Right atrium auricular region (tissue), 2 donors: Measurements from ENCODE around the gene MYBPC2. TPM values are rescaled to one million over a fixed set of nuclear protein-coding genes. Genes with fewer than 3 reads are reported as not detected.

ENCODE experiments used
- DNase-seq: peaks from one replicate; pipeline ENCODE4 v3.0.0-alpha.2; 2019; ENCODE audit warnings: low spot score
- H3K27ac ChIP-seq, 2 donors: fragments of 200-600 bp; sonication (generic); 1 replicate in 1 of 2; 2 replicates in 1 of 2; pipeline ENCODE4 v1.5.1; 2016 to 2019
- H3K27me3 ChIP-seq, 2 donors: fragments of 200-600 bp; sonication (generic); one replicate each; pipeline versions ENCODE4 v1.5.1 to v1.6.0; 2017 to 2019
- H3K36me3 ChIP-seq: fragments of 200-600 bp; sonication (generic); one replicate; pipeline ENCODE4 v1.5.1; 2016
- H3K4me1 ChIP-seq, 2 donors: fragments of 200-600 bp; sonication (generic); one replicate each; pipeline versions ENCODE4 v1.5.1 to v1.6.0; 2017 to 2019
- H3K4me3 ChIP-seq, 2 donors: fragments of 200-600 bp; sonication (generic); 1 replicate in 1 of 2; 2 replicates in 1 of 2; pipeline ENCODE4 v1.5.1; 2017 to 2019; ENCODE audit warnings: mild to moderate bottlenecking in 1 of 2, moderate library complexity in 1 of 2
- H3K9me3 ChIP-seq, 2 donors: fragments of 200-600 bp; sonication (generic); one replicate each; pipeline ENCODE4 v1.5.1; 2019
- total RNA-seq, 2 donors: library from RNA; depleted of rRNA; stranded (reverse); fragments of >200 nt; gene quantifications; one replicate each; pipeline ENCODE4 v1.1.0, GENCODE V29; 2016
- TF ChIP-seq, protein P1 (sequence below), 2 donors: fragments of 200-600 bp; sonication (generic); IDR thresholded peaks; one replicate each; pipeline ENCODE4 v1.5.1; 2019; ENCODE audit warnings: antibody characterized with exemption in 2 of 2

MYBPC2 gene
- total RNA-seq, 2 donors from 2014 or later = not detected

DNA sequence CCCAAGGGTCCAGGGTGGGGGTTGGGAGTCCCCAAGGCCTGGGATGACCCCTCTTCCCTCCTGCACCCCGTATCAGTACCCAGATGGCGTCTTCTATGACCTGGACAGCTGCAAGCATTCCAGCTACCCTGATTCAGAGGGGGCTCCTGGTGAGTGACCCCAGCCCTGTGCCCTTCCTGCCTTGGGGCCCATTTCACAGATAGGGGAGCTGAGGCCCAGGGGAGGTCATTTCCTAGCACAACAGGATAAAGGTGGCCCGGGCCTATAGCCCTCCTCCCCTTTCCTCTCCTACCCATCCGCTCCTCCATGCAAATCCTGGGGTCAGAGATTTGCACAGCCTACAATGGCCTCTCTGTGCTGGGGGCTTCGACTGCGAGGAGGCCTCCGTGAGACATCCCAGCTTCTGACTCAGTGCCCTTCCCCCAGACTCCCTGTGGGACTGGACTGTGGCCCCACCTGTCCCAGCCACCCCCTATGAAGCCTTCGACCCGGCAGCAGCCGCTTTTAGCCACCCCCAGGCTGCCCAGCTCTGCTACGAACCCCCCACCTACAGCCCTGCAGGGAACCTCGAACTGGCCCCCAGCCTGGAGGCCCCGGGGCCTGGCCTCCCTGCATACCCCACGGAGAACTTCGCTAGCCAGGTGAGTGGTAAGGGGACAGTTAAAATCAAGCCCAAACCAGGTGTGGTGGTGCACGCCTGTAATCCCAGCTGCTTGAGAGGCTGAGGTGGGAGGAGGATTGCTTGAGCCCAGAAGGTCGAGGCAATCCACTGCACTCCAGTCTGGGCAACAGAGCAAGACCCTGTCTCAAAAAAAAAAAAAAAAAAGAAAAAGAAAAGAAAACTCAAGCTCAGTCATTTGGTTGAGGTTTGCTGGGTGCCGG lies 10.1 kb upstream of the MYBPC2 start:
- TF ChIP-seq, protein P1, sequence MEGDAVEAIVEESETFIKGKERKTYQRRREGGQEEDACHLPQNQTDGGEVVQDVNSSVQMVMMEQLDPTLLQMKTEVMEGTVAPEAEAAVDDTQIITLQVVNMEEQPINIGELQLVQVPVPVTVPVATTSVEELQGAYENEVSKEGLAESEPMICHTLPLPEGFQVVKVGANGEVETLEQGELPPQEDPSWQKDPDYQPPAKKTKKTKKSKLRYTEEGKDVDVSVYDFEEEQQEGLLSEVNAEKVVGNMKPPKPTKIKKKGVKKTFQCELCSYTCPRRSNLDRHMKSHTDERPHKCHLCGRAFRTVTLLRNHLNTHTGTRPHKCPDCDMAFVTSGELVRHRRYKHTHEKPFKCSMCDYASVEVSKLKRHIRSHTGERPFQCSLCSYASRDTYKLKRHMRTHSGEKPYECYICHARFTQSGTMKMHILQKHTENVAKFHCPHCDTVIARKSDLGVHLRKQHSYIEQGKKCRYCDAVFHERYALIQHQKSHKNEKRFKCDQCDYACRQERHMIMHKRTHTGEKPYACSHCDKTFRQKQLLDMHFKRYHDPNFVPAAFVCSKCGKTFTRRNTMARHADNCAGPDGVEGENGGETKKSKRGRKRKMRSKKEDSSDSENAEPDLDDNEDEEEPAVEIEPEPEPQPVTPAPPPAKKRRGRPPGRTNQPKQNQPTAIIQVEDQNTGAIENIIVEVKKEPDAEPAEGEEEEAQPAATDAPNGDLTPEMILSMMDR (IDR thresholded peaks at IDR 0.05) = no peak
- H3K4me1 ChIP-seq = peaks cover 0 to 10% of the 10 kb centered on the region in 2 donors
- H3K27ac ChIP-seq = no peak overlapping the region
- no peak for DNase-seq
- peaks cover 4 to 5% of the 10 kb centered on the region in 2 donors for H3K27me3 ChIP-seq
- H3K36me3 ChIP-seq = no peaks in the 10 kb centered on the region
- H3K9me3 ChIP-seq = no peaks in the 10 kb centered on the region
- no peak overlapping the region for H3K4me3 ChIP-seq

DNA sequence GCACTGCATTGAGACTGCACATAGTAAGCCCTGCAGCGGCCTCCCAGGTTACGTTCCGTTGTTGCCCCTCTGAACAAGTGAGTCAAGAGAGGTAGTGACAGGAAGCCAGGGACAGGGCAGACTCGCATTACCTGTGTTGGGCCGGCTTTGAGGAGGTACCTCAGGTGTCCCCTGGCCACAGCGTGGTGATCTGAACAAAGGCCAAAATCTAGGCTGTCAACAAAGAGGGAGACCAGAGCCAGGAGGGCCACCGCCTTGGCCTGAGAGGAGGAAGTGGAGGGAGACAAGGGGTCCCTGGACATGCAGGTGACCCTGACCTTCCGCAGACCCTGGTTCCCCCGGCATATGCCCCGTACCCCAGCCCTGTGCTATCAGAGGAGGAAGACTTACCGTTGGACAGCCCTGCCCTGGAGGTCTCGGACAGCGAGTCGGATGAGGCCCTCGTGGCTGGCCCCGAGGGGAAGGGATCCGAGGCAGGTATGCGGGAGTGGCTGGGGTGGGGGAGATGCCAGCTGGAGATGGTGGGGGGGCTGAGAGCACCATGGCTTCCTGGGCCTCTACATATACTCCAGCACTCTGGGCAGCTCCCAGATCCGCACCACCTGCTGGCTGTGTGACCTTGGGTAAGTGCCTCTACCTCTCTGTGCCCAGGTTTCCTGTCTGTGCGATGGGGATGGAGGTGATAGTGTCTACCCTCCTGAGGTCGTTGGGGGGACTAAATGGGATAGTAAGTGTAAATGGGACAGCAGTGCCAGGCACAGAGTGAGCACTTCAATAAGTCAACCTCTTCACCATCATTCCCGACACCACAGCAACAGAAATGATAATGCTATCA lies 9.2 kb upstream of the MYBPC2 start:
- Histone ChIP-seq H3K36me3 (no peaks in the 10 kb centered on the region), H3K4me3 (no peak overlapping the region), H3K27ac (no peak overlapping the region), H3K4me1 (peaks cover 0 to 13% of the 10 kb centered on the region in 2 donors), H3K27me3 (peaks cover 4 to 5% of the 10 kb centered on the region in 2 donors), H3K9me3 (no peaks in the 10 kb centered on the region)
- TF ChIP-seq, protein P1 (IDR thresholded peaks at IDR 0.05) = no peak
- DNase-seq = no peak

DNA sequence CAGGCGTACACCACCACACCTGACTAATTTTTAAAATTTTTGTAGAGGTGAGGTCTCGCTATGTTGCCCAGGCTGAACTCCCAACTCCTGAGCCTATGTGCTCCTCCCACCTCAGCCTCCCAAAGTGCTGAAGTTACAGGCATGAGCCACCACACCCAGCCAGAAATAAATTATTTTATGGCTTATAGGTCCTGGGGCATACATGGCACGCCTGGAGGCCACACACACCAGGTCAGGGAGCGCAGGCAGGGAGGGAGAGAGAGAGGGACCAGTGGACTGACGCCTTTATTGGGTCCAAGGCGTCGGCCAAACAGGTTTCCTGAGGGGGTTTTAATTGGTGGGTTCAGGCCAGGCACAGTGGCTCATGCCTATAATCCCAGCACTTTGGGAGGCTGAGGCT lies 7.1 kb upstream of the MYBPC2 start:
- no peak overlapping the region for H3K4me3 ChIP-seq
- no peak overlapping the region for H3K27ac ChIP-seq
- H3K27me3 ChIP-seq = no peaks in the 10 kb centered on the region
- no peaks in the 10 kb centered on the region for H3K9me3 ChIP-seq
- no peak for DNase-seq
- H3K36me3 ChIP-seq = no peaks in the 10 kb centered on the region
- H3K4me1 ChIP-seq = peaks cover 0 to 8% of the 10 kb centered on the region in 2 donors
- TF ChIP-seq, protein P1 (IDR thresholded peaks at IDR 0.05) = no peak

DNA sequence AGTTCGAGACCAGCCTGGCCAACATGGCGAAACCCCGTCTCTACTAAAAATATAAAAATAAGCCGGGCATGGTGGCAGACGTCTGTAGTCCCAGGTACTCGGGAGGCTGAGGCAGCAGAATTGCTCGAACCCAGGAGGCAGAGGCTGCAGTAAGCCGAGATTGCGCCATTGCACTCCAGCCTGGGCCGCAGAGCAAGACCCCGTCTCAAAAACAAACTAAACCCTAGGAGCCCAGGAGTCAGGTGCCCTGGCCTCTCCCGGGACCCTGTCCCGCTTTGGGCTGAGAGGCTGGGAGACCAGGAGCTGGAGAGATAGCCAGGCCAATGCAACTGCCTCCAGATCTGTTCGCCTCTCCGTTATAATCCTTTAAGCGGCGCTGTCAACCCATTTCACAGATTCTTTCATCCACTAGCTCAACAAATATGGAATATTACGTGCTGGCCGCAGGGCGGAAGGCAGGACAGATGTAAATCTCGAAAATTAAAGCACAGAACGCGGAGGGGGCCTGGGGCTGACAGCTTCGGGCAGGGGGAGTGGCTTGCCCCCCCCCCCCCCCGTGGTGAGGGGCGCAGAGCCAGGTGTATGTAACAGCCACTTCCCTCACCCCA lies 5.3 kb upstream of the MYBPC2 start:
- Histone ChIP-seq H3K4me1 (peaks cover 0 to 21% of the 10 kb centered on the region in 2 donors), H3K9me3 (no peaks in the 10 kb centered on the region), H3K27me3 (peaks cover 0 to 2% of the 10 kb centered on the region in 2 donors), H3K36me3 (no peaks in the 10 kb centered on the region), H3K4me3 (peak overlapping the region in 1 of 2 donors; percentile 31), H3K27ac (no peak overlapping the region)
- TF ChIP-seq, protein P1 (IDR thresholded peaks at IDR 0.05) = no peak
- no peak for DNase-seq

DNA sequence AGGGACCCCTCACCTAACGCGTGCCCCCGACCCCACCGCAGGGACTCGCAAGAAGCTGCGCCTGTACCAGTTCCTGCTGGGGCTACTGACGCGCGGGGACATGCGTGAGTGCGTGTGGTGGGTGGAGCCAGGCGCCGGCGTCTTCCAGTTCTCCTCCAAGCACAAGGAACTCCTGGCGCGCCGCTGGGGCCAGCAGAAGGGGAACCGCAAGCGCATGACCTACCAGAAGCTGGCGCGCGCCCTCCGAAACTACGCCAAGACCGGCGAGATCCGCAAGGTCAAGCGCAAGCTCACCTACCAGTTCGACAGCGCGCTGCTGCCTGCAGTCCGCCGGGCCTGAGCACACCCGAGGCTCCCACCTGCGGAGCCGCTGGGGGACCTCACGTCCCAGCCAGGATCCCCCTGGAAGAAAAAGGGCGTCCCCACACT lies 4.7 kb upstream of the MYBPC2 start:
- Histone ChIP-seq H3K27me3 (peaks cover 0 to 7% of the 10 kb centered on the region in 2 donors), H3K36me3 (no peaks in the 10 kb centered on the region), H3K9me3 (no peaks in the 10 kb centered on the region), H3K4me1 (peaks cover 0 to 25% of the 10 kb centered on the region in 2 donors), H3K4me3 (peak overlapping the region in 1 of 2 donors; percentile 31), H3K27ac (no peak overlapping the region)
- DNase-seq = peak; percentile 89
- TF ChIP-seq, protein P1 (IDR thresholded peaks at IDR 0.05) = no peak
